Uterus (tissue), 4 donors: ENCODE data around the gene OR5K1. TPM values are rescaled to one million over a fixed set of nuclear protein-coding genes. Genes with fewer than 3 reads are reported as not detected.
A peak's percentile ranks its signal among the peaks of the same experiment; 100 is the strongest.

Source experiments
- DNase-seq, 2 donors: peaks; one replicate each; pipeline ENCODE4 v3.0.0-alpha.2; 2019 to 2020
- H3K27ac ChIP-seq, 2 donors: fragments of 200-600 bp; sonication (generic); 1 replicate in 1 of 2; 2 replicates in 1 of 2; pipeline ENCODE4 v1.5.1; 2016 to 2018
- H3K27me3 ChIP-seq, 2 donors: fragments of 200-600 bp; sonication (generic); one replicate each; pipeline ENCODE4 v1.5.1; 2018 to 2019; ENCODE audit warnings: control low read depth in 1 of 2
- H3K36me3 ChIP-seq, 2 donors: fragments of 200-600 bp; sonication (generic); one replicate each; pipeline ENCODE4 v1.5.1; 2019; ENCODE audit warnings: control low read depth in 1 of 2
- H3K4me1 ChIP-seq, 2 donors: fragments of 200-600 bp; sonication (generic); one replicate each; pipeline ENCODE4 v1.5.1; 2018 to 2019; ENCODE audit warnings: control low read depth in 1 of 2
- H3K4me3 ChIP-seq, 2 donors: fragments of 200-600 bp; sonication (generic); 1 replicate in 1 of 2; 2 replicates in 1 of 2; pipeline ENCODE4 v1.5.1; 2018 to 2019; ENCODE audit warnings: mild to moderate bottlenecking in 1 of 2
- H3K9me3 ChIP-seq, 2 donors: fragments of 200-600 bp; sonication (generic); one replicate each; pipeline ENCODE4 v1.5.1; 2019; ENCODE audit warnings: control low read depth in 1 of 2
- CTCF ChIP-seq, 4 experiments: fragments of 200-600 bp in 2 of 4; fragments of 450-650 bp in 2 of 4; sonication (generic) in 2 of 4; IDR thresholded peaks; one replicate each; pipeline ENCODE4 v1.5.1; 2016 to 2019; ENCODE audit warnings: antibody characterized with exemption in 4 of 4, mild to moderate bottlenecking in 2 of 4, moderate library complexity in 1 of 4
- POLR2A ChIP-seq, 2 donors: fragments of 450-650 bp; IDR thresholded peaks; one replicate each; pipeline ENCODE4 v1.6.1; 2016; ENCODE audit warnings: antibody characterized with exemption in 2 of 2, mild to moderate bottlenecking in 1 of 2, moderate library complexity in 1 of 2
- intact Hi-C: fragments of 100-400 bp; cut with DNase I; formaldehyde crosslinking; loops from one replicate; pipeline ENCODE4 v1.15.1; 2023; ENCODE audit warnings: low total_unique reads
- total RNA-seq, 4 donors: library from RNA; depleted of rRNA in 3 of 4; stranded (reverse); fragments of >200 nt in 3 of 4; gene quantifications; one replicate each; pipeline versions ENCODE4 v1.1.0 to v1.2.4, GENCODE V29; 2014 to 2023
- donor health status: DM: yes; HTN: yes; CAD: no.

OR5K1 gene
- total RNA-seq, 4 donors from 2014 or later, result not detected

- no peaks in the 10 kb centered on the region for H3K36me3 ChIP-seq
- peaks cover 0 to 18% of the 10 kb centered on the region in 2 donors for H3K4me1 ChIP-seq
Measured at GRCh38 chr3:98519351-98519750, 56.4 kb downstream of the OR5K1 start.

GRCh38 chr3:98521897-98522543 is 59.0 kb downstream of the OR5K1 start:
- Histone ChIP-seq H3K4me1 (peaks cover 0 to 18% of the 10 kb centered on the region in 2 donors), H3K4me3 (peak overlapping the region; percentile 73 to 77), H3K27ac (peak overlapping the region; percentile 96 to 97), H3K27me3 (no peaks in the 10 kb centered on the region), H3K36me3 (no peaks in the 10 kb centered on the region), H3K9me3 (no peaks in the 10 kb centered on the region)
- TF ChIP-seq POLR2A (IDR thresholded peaks at IDR 0.05) (no peak), CTCF (IDR thresholded peaks at IDR 0.05) (no peak)
- DNase-seq, result peak; percentile 16 to 34
- intact Hi-C loops, result no loop called here

More at GRCh38 chr3:98519351-98519750, 56.4 kb downstream of the OR5K1 start:
- no peak for TF ChIP-seq CTCF (IDR thresholded peaks at IDR 0.05)
- TF ChIP-seq POLR2A (IDR thresholded peaks at IDR 0.05), result no peak
- intact Hi-C loops, result no loop called here
- Histone ChIP-seq H3K9me3 (no peaks in the 10 kb centered on the region), H3K4me3 (no peak overlapping the region), H3K27me3 (no peaks in the 10 kb centered on the region), H3K27ac (no peak overlapping the region)
- DNase-seq, result no peak

Other genes starting within 250 kb of the OR5K1 start
- not detected for gene OR5H6, start 199.0 kb upstream of the OR5K1 start, total RNA-seq
- gene OR5H2, start 180.7 kb upstream of the OR5K1 start, total RNA-seq, result not detected
- not detected for gene OR5K4, start 109.3 kb upstream of the OR5K1 start, total RNA-seq
- not detected for gene OR5K3, start 72.5 kb upstream of the OR5K1 start, total RNA-seq
- gene OR5K2, start 34.5 kb downstream of the OR5K1 start, total RNA-seq, result not detected
- 100 to 1,000 TPM; 134 to 253 (median 150) TPM for gene CLDND1, start 59.7 kb downstream of the OR5K1 start, total RNA-seq
- not detected for gene GPR15, start 68.8 kb downstream of the OR5K1 start, total RNA-seq
- gene CPOX, start 130.4 kb downstream of the OR5K1 start, total RNA-seq, result 10 to 100 TPM in 3 of 4 donors, 1 to 10 TPM in 1; 2.8 to 30.5 (median 17.7) TPM